ENCODE results near the gene LIPK. TPM values are rescaled to one million over a fixed set of nuclear protein-coding genes. Genes with fewer than 3 reads are reported as not detected.
A peak's percentile ranks its signal among the peaks of the same experiment; 100 is the strongest.

LIPK gene
- total RNA-seq, 1 experiment from 2014 or later = not detected

DNA sequence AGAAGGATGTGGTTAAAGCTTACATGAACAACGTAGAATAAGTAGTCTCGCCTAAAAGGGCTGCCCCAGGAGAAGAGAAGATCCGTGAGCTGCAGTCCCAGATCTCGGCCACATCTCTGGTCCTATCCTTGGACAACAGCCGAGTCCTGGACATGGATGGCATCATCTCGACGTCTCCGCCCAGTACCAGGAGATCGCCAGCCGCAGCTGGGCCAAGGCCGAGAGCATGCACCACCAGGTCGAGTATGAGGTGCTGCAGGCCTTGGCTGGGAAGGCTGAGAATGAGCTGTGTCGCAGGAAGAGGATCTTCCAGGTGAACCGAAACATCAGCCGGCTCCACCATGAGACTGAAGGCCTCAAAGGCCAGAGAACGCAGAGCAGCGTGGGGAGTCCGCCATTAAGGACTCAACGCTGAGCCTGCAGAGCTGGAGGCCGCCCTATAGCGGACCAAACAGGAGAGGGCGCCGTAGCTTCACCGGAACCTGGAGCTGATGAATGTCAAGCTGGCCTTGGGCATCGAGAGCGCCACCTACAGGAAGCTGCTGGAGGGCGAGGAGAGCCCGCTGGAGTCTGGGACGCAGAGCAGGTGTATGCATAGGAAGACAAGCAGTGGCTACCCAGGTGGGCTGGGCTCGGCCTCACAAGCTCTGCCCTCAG is 22.2 kb downstream of the LIPK start:
- H3K9me3 Mint-ChIP-seq = no peaks in the 10 kb centered on the region
- POLR2A ChIA-PET = interaction anchor here (0.9 kb wide), 1 partner anchor 145 kb away, joined by 3 read pairs; the partner anchor contains the start of gene RNLS
- H3K36me3 Mint-ChIP-seq = no peaks in the 10 kb centered on the region
- H3K4me1 Mint-ChIP-seq = peaks cover 13% of the 10 kb centered on the region
- CTCF ChIA-PET = interaction anchor here (0.6 to 5.8 kb wide), 84 partner anchors 9 to 866 kb away, joined by 3 to 77 read pairs (median 5); partner anchors contain the start of genes ANKRD22, CH25H, FAS and IFIT1
- H3K27me3 Mint-ChIP-seq (ENCODE audit: low read depth) = peaks cover 49% of the 10 kb centered on the region
- H3K4me3 Mint-ChIP-seq = no peak overlapping the region
- peak; percentile 97 for ATAC-seq
- DNase-seq (ENCODE audit: low spot score) = peak; percentile 99
- H3K27ac Mint-ChIP-seq = no peak overlapping the region
- TF ChIP-seq, protein P1, sequence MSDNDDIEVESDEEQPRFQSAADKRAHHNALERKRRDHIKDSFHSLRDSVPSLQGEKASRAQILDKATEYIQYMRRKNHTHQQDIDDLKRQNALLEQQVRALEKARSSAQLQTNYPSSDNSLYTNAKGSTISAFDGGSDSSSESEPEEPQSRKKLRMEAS (CRISPR knock-in tag; IDR thresholded peaks at IDR 0.05) = peak; percentile 76
- TF ChIP-seq, protein P2, sequence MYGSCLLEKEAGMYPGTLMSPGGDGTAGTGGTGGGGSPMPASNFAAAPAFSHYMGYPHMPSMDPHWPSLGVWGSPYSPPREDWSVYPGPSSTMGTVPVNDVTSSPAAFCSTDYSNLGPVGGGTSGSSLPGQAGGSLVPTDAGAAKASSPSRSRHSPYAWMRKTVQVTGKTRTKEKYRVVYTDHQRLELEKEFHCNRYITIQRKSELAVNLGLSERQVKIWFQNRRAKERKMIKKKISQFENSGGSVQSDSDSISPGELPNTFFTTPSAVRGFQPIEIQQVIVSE (CRISPR knock-in tag; IDR thresholded peaks at IDR 0.05; ENCODE audit: borderline replicate concordance) = no peak
- TF ChIP-seq, protein P3, sequence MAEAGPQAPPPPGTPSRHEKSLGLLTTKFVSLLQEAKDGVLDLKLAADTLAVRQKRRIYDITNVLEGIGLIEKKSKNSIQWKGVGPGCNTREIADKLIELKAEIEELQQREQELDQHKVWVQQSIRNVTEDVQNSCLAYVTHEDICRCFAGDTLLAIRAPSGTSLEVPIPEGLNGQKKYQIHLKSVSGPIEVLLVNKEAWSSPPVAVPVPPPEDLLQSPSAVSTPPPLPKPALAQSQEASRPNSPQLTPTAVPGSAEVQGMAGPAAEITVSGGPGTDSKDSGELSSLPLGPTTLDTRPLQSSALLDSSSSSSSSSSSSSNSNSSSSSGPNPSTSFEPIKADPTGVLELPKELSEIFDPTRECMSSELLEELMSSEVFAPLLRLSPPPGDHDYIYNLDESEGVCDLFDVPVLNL (CRISPR knock-in tag; IDR thresholded peaks at IDR 0.05; ENCODE audit: borderline replicate concordance, low read depth) = no peak
- TF ChIP-seq ZNF671 (CRISPR knock-in tag; IDR thresholded peaks at IDR 0.05) = no peak
- TF ChIP-seq, protein P4, sequence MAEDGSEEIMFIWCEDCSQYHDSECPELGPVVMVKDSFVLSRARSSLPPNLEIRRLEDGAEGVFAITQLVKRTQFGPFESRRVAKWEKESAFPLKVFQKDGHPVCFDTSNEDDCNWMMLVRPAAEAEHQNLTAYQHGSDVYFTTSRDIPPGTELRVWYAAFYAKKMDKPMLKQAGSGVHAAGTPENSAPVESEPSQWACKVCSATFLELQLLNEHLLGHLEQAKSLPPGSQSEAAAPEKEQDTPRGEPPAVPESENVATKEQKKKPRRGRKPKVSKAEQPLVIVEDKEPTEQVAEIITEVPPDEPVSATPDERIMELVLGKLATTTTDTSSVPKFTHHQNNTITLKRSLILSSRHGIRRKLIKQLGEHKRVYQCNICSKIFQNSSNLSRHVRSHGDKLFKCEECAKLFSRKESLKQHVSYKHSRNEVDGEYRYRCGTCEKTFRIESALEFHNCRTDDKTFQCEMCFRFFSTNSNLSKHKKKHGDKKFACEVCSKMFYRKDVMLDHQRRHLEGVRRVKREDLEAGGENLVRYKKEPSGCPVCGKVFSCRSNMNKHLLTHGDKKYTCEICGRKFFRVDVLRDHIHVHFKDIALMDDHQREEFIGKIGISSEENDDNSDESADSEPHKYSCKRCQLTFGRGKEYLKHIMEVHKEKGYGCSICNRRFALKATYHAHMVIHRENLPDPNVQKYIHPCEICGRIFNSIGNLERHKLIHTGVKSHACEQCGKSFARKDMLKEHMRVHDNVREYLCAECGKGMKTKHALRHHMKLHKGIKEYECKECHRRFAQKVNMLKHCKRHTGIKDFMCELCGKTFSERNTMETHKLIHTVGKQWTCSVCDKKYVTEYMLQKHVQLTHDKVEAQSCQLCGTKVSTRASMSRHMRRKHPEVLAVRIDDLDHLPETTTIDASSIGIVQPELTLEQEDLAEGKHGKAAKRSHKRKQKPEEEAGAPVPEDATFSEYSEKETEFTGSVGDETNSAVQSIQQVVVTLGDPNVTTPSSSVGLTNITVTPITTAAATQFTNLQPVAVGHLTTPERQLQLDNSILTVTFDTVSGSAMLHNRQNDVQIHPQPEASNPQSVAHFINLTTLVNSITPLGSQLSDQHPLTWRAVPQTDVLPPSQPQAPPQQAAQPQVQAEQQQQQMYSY (CRISPR knock-in tag; IDR thresholded peaks at IDR 0.05) = no peak
- TF ChIP-seq, protein P5, sequence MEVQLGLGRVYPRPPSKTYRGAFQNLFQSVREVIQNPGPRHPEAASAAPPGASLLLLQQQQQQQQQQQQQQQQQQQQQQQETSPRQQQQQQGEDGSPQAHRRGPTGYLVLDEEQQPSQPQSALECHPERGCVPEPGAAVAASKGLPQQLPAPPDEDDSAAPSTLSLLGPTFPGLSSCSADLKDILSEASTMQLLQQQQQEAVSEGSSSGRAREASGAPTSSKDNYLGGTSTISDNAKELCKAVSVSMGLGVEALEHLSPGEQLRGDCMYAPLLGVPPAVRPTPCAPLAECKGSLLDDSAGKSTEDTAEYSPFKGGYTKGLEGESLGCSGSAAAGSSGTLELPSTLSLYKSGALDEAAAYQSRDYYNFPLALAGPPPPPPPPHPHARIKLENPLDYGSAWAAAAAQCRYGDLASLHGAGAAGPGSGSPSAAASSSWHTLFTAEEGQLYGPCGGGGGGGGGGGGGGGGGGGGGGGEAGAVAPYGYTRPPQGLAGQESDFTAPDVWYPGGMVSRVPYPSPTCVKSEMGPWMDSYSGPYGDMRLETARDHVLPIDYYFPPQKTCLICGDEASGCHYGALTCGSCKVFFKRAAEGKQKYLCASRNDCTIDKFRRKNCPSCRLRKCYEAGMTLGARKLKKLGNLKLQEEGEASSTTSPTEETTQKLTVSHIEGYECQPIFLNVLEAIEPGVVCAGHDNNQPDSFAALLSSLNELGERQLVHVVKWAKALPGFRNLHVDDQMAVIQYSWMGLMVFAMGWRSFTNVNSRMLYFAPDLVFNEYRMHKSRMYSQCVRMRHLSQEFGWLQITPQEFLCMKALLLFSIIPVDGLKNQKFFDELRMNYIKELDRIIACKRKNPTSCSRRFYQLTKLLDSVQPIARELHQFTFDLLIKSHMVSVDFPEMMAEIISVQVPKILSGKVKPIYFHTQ (CRISPR knock-in tag; IDR thresholded peaks at IDR 0.05) = no peak
- TF ChIP-seq, protein P6, sequence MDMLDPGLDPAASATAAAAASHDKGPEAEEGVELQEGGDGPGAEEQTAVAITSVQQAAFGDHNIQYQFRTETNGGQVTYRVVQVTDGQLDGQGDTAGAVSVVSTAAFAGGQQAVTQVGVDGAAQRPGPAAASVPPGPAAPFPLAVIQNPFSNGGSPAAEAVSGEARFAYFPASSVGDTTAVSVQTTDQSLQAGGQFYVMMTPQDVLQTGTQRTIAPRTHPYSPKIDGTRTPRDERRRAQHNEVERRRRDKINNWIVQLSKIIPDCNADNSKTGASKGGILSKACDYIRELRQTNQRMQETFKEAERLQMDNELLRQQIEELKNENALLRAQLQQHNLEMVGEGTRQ (CRISPR knock-in tag; IDR thresholded peaks at IDR 0.05) = peak; percentile 21; the same call in 1 of the 2 replicates
- TF ChIP-seq, protein P7, sequence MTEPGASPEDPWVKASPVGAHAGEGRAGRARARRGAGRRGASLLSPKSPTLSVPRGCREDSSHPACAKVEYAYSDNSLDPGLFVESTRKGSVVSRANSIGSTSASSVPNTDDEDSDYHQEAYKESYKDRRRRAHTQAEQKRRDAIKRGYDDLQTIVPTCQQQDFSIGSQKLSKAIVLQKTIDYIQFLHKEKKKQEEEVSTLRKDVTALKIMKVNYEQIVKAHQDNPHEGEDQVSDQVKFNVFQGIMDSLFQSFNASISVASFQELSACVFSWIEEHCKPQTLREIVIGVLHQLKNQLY (CRISPR knock-in tag; IDR thresholded peaks at IDR 0.05) = no peak
- TF ChIP-seq, protein P8, sequence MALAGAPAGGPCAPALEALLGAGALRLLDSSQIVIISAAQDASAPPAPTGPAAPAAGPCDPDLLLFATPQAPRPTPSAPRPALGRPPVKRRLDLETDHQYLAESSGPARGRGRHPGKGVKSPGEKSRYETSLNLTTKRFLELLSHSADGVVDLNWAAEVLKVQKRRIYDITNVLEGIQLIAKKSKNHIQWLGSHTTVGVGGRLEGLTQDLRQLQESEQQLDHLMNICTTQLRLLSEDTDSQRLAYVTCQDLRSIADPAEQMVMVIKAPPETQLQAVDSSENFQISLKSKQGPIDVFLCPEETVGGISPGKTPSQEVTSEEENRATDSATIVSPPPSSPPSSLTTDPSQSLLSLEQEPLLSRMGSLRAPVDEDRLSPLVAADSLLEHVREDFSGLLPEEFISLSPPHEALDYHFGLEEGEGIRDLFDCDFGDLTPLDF (CRISPR knock-in tag; IDR thresholded peaks at IDR 0.05) = no peak
- peak; percentile 59; the same call in 1 of the 2 replicates for TF ChIP-seq ZNF416 (CRISPR knock-in tag; IDR thresholded peaks at IDR 0.05)
- TF ChIP-seq, protein P9, sequence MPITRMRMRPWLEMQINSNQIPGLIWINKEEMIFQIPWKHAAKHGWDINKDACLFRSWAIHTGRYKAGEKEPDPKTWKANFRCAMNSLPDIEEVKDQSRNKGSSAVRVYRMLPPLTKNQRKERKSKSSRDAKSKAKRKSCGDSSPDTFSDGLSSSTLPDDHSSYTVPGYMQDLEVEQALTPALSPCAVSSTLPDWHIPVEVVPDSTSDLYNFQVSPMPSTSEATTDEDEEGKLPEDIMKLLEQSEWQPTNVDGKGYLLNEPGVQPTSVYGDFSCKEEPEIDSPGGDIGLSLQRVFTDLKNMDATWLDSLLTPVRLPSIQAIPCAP (CRISPR knock-in tag; IDR thresholded peaks at IDR 0.05) = no peak
- TF ChIP-seq, protein P10, sequence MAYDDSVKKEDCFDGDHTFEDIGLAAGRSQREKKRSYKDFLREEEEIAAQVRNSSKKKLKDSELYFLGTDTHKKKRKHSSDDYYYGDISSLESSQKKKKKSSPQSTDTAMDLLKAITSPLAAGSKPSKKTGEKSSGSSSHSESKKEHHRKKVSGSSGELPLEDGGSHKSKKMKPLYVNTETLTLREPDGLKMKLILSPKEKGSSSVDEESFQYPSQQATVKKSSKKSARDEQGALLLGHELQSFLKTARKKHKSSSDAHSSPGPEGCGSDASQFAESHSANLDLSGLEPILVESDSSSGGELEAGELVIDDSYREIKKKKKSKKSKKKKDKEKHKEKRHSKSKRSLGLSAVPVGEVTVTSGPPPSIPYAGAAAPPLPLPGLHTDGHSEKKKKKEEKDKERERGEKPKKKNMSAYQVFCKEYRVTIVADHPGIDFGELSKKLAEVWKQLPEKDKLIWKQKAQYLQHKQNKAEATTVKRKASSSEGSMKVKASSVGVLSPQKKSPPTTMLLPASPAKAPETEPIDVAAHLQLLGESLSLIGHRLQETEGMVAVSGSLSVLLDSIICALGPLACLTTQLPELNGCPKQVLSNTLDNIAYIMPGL (CRISPR knock-in tag; IDR thresholded peaks at IDR 0.05) = peak; percentile 80
- TF ChIP-seq, protein P11, sequence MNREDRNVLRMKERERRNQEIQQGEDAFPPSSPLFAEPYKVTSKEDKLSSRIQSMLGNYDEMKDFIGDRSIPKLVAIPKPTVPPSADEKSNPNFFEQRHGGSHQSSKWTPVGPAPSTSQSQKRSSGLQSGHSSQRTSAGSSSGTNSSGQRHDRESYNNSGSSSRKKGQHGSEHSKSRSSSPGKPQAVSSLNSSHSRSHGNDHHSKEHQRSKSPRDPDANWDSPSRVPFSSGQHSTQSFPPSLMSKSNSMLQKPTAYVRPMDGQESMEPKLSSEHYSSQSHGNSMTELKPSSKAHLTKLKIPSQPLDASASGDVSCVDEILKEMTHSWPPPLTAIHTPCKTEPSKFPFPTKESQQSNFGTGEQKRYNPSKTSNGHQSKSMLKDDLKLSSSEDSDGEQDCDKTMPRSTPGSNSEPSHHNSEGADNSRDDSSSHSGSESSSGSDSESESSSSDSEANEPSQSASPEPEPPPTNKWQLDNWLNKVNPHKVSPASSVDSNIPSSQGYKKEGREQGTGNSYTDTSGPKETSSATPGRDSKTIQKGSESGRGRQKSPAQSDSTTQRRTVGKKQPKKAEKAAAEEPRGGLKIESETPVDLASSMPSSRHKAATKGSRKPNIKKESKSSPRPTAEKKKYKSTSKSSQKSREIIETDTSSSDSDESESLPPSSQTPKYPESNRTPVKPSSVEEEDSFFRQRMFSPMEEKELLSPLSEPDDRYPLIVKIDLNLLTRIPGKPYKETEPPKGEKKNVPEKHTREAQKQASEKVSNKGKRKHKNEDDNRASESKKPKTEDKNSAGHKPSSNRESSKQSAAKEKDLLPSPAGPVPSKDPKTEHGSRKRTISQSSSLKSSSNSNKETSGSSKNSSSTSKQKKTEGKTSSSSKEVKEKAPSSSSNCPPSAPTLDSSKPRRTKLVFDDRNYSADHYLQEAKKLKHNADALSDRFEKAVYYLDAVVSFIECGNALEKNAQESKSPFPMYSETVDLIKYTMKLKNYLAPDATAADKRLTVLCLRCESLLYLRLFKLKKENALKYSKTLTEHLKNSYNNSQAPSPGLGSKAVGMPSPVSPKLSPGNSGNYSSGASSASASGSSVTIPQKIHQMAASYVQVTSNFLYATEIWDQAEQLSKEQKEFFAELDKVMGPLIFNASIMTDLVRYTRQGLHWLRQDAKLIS (CRISPR knock-in tag; IDR thresholded peaks at IDR 0.05; ENCODE audit: borderline replicate concordance) = 0 out of 2 replicates have a peak, but pooled peaks have one; percentile 55
- no peak for TF ChIP-seq IRF2 (CRISPR knock-in tag; IDR thresholded peaks at IDR 0.05; ENCODE audit: borderline replicate concordance, low read depth)
- TF ChIP-seq CREM (CRISPR knock-in tag; IDR thresholded peaks at IDR 0.05) = no peak
- no peak for TF ChIP-seq GABPB1 (CRISPR knock-in tag; IDR thresholded peaks at IDR 0.05)
